Epithelial cell of proximal tubule (primary cell): ENCODE results near the gene LTB4R2. TPM values are rescaled to one million over a fixed set of nuclear protein-coding genes. Genes with fewer than 3 reads are reported as not detected.

Experiments
- DNase-seq: peaks from one replicate; pipeline ENCODE4 v3.0.0-alpha.2; 2011; ENCODE audit warnings: low read depth
- H3K4me3 ChIP-seq: 2 replicates; pipeline ENCODE4 v1.5.1; 2011; ENCODE audit warnings: low read depth, mild to moderate bottlenecking, low read length
- CTCF ChIP-seq: conservative IDR thresholded peaks from 2 replicates; pipeline ENCODE4 v1.5.1; 2012; ENCODE audit warnings: low read depth, mild to moderate bottlenecking, low read length
- total RNA-seq: library from RNA; depleted of rRNA; stranded (reverse); fragments of >200 nt; gene quantifications from 2 replicates; pipeline ENCODE4 v1.2.3, GENCODE V29; 2015

The LTB4R2 gene
- total RNA-seq, 1 donor from 2014 or later = 2.7 TPM

DNA sequence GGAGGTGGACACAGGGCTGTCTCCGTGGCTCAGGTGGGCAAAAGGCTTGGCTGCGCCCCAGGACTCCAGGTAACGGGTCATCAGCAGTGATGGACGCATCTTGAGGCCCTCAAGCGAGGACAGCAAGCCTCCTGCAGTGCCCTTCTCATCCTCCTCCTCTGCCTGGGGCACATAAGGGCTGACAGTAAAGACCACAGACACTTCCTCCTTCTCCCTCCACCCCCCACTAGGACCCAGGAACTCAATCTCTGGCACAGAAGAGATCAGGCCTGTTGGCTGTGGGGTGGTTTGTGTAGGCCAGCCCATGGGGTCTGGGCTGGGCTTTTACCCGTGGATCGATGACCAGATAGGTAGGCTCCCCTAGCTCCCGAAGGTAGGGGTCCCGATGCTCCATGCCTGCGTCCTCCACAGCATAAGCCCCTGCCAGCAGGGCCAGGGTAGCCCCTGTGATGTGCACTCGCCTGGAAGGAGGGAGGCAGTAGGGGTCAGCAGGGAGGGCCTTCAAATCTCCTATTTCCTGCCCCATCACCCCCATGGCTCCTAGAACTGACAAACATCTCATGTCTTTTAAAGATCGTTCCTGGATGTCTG is 19.2 kb downstream of the LTB4R2 start:
- DNase-seq = no peak
- no peak for TF ChIP-seq CTCF
- no peak overlapping the region for H3K4me3 ChIP-seq

GRCh38 chr14:24329736-24330135 is 19.8 kb downstream of the LTB4R2 start:
- TF ChIP-seq CTCF = no peak
- no peak overlapping the region for H3K4me3 ChIP-seq
- no peak for DNase-seq

DNA sequence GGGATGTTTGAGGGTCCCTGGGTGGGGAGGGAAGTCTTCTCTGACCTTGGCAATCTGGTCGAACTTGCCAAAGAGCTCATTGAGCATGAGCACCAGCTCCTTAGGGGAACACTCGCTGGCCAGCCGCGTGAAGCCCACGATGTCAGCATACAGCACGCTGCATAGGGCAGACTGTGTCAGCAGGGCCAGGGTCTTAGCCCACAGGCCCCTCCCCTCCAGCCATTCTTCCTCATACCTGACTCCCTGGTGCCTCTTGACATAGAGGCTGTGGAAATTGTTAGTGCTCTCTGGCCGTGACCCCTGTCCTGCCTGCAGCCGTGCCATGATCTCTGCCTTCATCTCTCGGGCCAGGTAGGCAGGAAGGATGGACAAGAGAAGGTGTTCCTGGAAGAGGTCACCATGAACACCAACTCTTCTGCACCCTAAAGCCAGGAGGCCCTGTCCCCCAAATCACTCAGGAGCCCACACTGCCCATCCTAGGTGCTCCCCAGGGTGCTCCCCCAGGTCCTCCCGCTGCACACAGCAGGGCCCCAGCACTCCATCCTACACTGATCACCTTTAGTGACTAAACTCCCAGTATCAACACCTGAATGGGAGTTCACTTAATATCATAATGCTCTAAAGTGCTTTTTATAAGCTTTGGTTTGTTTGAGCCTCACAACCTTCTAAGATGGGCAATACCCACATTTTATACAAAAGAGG is 21.2 kb downstream of the LTB4R2 start:
- TF ChIP-seq CTCF = no peak
- DNase-seq = no peak
- H3K4me3 ChIP-seq = no peak overlapping the region

DNA sequence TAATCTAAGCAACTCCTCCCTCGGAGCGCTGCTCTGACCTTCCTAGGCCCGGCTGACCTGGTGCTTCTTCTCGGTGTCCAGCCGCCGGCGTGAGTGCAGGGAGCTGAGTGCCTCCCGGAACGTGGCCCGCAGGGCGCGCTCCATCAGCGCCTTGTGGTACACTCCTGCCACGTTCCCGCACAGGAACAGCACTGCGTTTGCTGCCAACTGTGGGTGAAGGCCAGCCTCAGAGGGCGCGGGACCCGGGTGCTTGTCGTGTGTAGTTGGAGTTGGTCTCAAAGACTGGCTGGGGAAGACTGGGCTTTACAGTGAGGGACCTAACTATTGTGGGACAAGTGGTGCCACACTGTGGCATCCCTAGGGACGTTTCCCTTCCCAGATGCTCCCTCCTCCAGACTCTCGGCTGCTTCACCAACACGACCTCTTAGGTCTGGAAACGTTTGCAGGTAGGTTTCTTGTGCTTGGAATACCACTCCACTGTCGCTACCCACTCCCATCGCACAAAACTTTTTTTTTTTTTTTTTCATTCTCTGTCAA is 21.9 kb downstream of the LTB4R2 start:
- no peak for DNase-seq
- H3K4me3 ChIP-seq = no peak overlapping the region
- no peak for TF ChIP-seq CTCF

GRCh38 chr14:24332268-24332993 is 22.5 kb downstream of the LTB4R2 start:
- peak overlapping the region; percentile 6 for H3K4me3 ChIP-seq
- peak; percentile 83 for TF ChIP-seq CTCF
- no peak for DNase-seq

DNA sequence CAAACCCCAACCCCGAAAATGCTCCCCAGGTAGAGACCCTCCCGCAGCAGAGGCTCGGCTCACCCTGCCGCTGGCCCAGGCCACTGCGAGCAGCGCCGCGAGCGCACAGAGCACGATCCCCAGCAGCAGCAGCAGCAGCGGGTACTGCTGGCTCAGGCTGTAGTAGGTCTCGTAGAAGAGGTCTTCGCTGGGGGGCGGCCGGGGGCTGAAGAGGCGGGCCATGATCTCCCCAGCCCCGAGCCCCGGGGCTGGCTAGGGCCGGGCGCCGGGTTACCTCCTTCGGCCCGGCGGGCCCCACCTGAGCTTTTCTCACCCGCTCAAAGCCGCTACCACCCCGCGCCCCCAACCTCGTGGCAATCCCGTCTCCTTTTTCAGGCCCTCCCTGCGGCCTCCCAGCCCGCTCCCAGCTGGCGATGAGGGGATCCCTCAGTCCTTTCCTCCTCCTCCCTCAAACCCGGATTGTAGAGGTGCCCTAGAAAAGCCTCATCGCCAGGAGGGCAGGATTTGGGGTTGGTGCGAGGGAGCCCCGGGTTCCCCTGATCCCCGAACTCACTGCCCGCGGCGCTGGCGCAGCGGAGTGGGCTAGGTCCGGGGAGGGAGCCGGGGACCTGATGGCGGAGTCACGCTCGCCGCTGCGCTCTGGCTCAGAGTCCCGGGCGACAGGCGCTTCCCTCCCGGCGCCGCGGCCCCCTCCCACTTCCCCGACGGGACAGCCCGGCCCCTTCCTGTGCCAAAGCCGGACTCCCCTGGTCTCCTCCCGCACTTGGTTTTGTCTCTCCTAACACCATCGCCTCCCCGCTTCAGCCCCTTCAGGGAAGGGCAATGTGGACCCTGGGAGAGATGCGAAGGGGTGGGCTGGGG is 24.7 kb downstream of the LTB4R2 start, which contains the start of gene ADCY4:
TSS of gene ADCY4 (minus strand) at position 641 of the 861 bp plus-strand sequence. CDS start at position 222, 419 bp downstream.
- DNase-seq = no peak
- peak within 1 kb of the TSS; percentile 30 for H3K4me3 ChIP-seq
- no peak for TF ChIP-seq CTCF
